Trophoblast cell (in vitro differentiated cells and primary cell): ENCODE data around the gene OR10Z1.

Experiments
- DNase-seq, 2 donors: peaks; one replicate each; pipeline ENCODE4 v3.0.0-alpha.2; 2016
- H2AFZ ChIP-seq: 2 replicates; pipeline ENCODE4 v1.6.1; 2013; ENCODE audit warnings: low read length, moderate library complexity, mild to moderate bottlenecking; ENCODE audit not compliant: insufficient read depth, poor library complexity
- H2AK5ac ChIP-seq: 2 replicates; pipeline ENCODE4 v1.6.1; 2013; ENCODE audit warnings: mild to moderate bottlenecking, low read length
- H2BK120ac ChIP-seq: 2 replicates; pipeline ENCODE4 v1.6.1; 2013; ENCODE audit warnings: low read length, mild to moderate bottlenecking, moderate library complexity; ENCODE audit not compliant: insufficient read depth, poor library complexity
- H2BK12ac ChIP-seq: 2 replicates; pipeline ENCODE4 v1.6.1; 2013; ENCODE audit warnings: mild to moderate bottlenecking, low read length, moderate library complexity
- H2BK5ac ChIP-seq: 2 replicates; pipeline ENCODE4 v1.6.1; 2013; ENCODE audit warnings: low read length, low read depth, moderate library complexity, mild to moderate bottlenecking; ENCODE audit not compliant: poor library complexity
- H3K14ac ChIP-seq: 2 replicates; pipeline ENCODE4 v1.6.1; 2013; ENCODE audit warnings: mild to moderate bottlenecking, low read length
- H3K18ac ChIP-seq: 2 replicates; pipeline ENCODE4 v1.6.1; 2013; ENCODE audit warnings: mild to moderate bottlenecking, low read length
- H3K23ac ChIP-seq: 2 replicates; pipeline ENCODE4 v1.6.1; 2013; ENCODE audit warnings: low read length
- H3K27ac ChIP-seq: 2 replicates; pipeline ENCODE4 v1.5.1; 2013; ENCODE audit warnings: low read depth, mild to moderate bottlenecking, inconsistent platforms, low read length, moderate library complexity
- H3K27me3 ChIP-seq: 2 replicates; pipeline ENCODE4 v1.6.1; 2013; ENCODE audit warnings: inconsistent platforms, mild to moderate bottlenecking, low read length, moderate library complexity; ENCODE audit not compliant: insufficient read depth
- H3K36me3 ChIP-seq, 2 experiments: 1 replicate in 1 of 2; 2 replicates in 1 of 2; pipeline ENCODE4 v1.6.1; 2013; ENCODE audit warnings: low read length in 2 of 2, mild to moderate bottlenecking in 2 of 2, moderate library complexity in 1 of 2; ENCODE audit not compliant: insufficient read depth in 2 of 2, control insufficient read depth in 1 of 2
- H3K4ac ChIP-seq: 2 replicates; pipeline ENCODE4 v1.6.1; 2013; ENCODE audit warnings: low read depth, mild to moderate bottlenecking, low read length, moderate library complexity
- H3K4me1 ChIP-seq, 2 experiments: 1 replicate in 1 of 2; 2 replicates in 1 of 2; pipeline ENCODE4 v1.6.1; 2013; ENCODE audit warnings: low read length in 2 of 2, mild to moderate bottlenecking in 2 of 2, moderate library complexity in 1 of 2; ENCODE audit not compliant: insufficient read depth in 2 of 2, control insufficient read depth in 1 of 2
- H3K4me2 ChIP-seq: 2 replicates; pipeline ENCODE4 v1.6.1; 2013; ENCODE audit warnings: inconsistent platforms, mild to moderate bottlenecking, low read length, moderate library complexity
- H3K4me3 ChIP-seq: 2 replicates; pipeline ENCODE4 v1.5.1; 2013; ENCODE audit warnings: mild to moderate bottlenecking, low read depth, low read length, inconsistent platforms
- H3K79me1 ChIP-seq: one replicate; pipeline ENCODE4 v1.6.1; 2013; ENCODE audit warnings: low read length
- H3K79me2 ChIP-seq: 2 replicates; pipeline ENCODE4 v1.6.1; 2013; ENCODE audit warnings: low read length, mild to moderate bottlenecking; ENCODE audit not compliant: control insufficient read depth, insufficient read depth, poor library complexity
- H3K9ac ChIP-seq: 2 replicates; pipeline ENCODE4 v1.6.1; 2013; ENCODE audit warnings: mild to moderate bottlenecking, low read length
- H3K9me3 ChIP-seq: 2 replicates; pipeline ENCODE4 v1.6.1; 2013; ENCODE audit warnings: low read depth, mild to moderate bottlenecking, control low read depth, inconsistent platforms, low read length; ENCODE audit not compliant: insufficient read depth
- H4K12ac ChIP-seq: 2 replicates; pipeline ENCODE4 v1.6.1; 2013; ENCODE audit warnings: low read depth, mild to moderate bottlenecking, low read length, moderate library complexity
- H4K8ac ChIP-seq: 2 replicates; pipeline ENCODE4 v1.6.1; 2013; ENCODE audit warnings: low read depth, mild to moderate bottlenecking, low read length, moderate library complexity
- H4K91ac ChIP-seq: one replicate; pipeline ENCODE4 v1.6.1; 2013; ENCODE audit warnings: low read depth, mild to moderate bottlenecking, low read length, moderate library complexity
- WGBS: extraction: QIAGEN DNeasy Blood & Tissue Kit; methylation state at CpG from one replicate; pipeline ENCODE4 v1.1.7; 2013; ENCODE audit warnings: missing lambda C conversion rate; ENCODE audit not compliant: insufficient read length, insufficient coverage; ENCODE audit errors: extremely low coverage; 5-methylcytosine and 5-hydroxymethylcytosine counted together

Gene OR10Z1

GRCh38 chr1:158583962-158584361 lies 21.1 kb upstream of the OR10Z1 start:
- no CpG with 5 or more reads among the region's 4 CpGs for WGBS
- Histone ChIP-seq H3K9me3 (peaks cover 2% of the 10 kb centered on the region), H2BK5ac (no peak overlapping the region), H2AFZ (no peak overlapping the region), H2BK12ac (no peak overlapping the region), H3K18ac (no peak overlapping the region), H3K23ac (no peak overlapping the region), H2BK120ac (no peak overlapping the region), H2AK5ac (no peak overlapping the region), H4K91ac (no peak overlapping the region), H3K79me2 (no peaks in the 10 kb centered on the region), H3K4me2 (no peak overlapping the region), H3K4me1 (no peaks in the 10 kb centered on the region), H3K27ac (no peak overlapping the region), H4K12ac (no peak overlapping the region), H3K4ac (no peak overlapping the region), H3K79me1 (no peaks in the 10 kb centered on the region), H4K8ac (no peak overlapping the region), H3K36me3 (no peaks in the 10 kb centered on the region), H3K27me3 (no peaks in the 10 kb centered on the region), H3K4me3 (no peak overlapping the region), H3K14ac (no peak overlapping the region), H3K9ac (no peak overlapping the region)
- no peak for DNase-seq

DNA sequence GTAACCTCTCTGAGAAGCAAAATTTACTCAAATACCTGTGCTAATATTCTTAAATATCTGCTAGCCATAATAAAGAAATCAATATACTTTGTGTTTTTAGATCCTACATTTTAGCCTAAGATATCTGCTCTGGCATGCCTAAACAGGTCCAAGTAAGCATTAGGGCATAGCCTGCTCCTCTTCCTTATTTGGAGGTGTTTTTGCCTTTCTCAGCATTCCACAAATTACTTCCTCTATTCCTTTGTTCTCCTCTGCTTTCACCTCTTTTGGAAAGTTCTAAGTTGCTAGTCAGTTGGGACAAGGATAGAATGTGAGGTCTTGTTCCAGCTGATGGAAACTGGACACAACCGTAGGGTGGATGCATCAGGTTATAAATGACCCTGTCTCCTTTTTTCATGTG lies 18.1 kb upstream of the OR10Z1 start:
- no peak overlapping the region for H3K18ac ChIP-seq
- no peak overlapping the region for H2AFZ ChIP-seq
- no peaks in the 10 kb centered on the region for H3K79me2 ChIP-seq
- H2AK5ac ChIP-seq: no peak overlapping the region
- peaks cover 2% of the 10 kb centered on the region for H3K9me3 ChIP-seq
- no peak overlapping the region for H4K12ac ChIP-seq
- H2BK12ac ChIP-seq: no peak overlapping the region
- no peak overlapping the region for H2BK5ac ChIP-seq
- H3K27ac ChIP-seq: no peak overlapping the region
- no peak overlapping the region for H3K4me3 ChIP-seq
- no CpG with 5 or more reads among the region's 1 CpG for WGBS
- no peak overlapping the region for H3K4me2 ChIP-seq
- no peak overlapping the region for H3K9ac ChIP-seq
- no peak overlapping the region for H3K4ac ChIP-seq
- no peaks in the 10 kb centered on the region for H3K4me1 ChIP-seq
- H3K23ac ChIP-seq: no peak overlapping the region
- H2BK120ac ChIP-seq: no peak overlapping the region
- H3K36me3 ChIP-seq: no peaks in the 10 kb centered on the region
- DNase-seq: no peak
- no peak overlapping the region for H4K91ac ChIP-seq
- H3K27me3 ChIP-seq: no peaks in the 10 kb centered on the region
- no peak overlapping the region for H3K14ac ChIP-seq
- H4K8ac ChIP-seq: no peak overlapping the region
- no peaks in the 10 kb centered on the region for H3K79me1 ChIP-seq

DNA sequence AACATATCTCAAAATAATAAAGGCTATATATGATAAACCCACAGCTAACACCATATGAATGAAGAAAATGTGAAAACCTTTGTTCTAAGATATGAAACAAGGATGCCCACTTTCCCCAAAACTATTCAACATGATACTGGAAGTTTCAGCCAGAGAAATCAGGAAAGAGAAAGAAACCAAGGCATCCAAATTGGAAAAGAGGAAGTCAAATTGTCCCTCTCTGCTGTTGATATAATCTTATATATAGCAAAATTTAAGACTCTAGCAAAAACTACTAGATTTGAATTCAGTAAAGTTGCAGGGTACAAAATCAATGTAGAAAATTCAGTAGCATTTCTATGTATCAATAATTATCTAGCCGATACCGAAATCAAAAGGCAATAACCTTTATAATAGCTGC lies 4.3 kb upstream of the OR10Z1 start:
- H2BK12ac ChIP-seq: no peak overlapping the region

GRCh38 chr1:158607296-158607695 lies 2.2 kb downstream of the OR10Z1 start:
- Histone ChIP-seq H3K79me2 (no peaks in the 10 kb centered on the region), H3K4me3 (no peak overlapping the region), H4K12ac (no peak overlapping the region), H2BK5ac (no peak overlapping the region), H3K4me1 (peaks cover 0 to 3% of the 10 kb centered on the region in 2 experiments), H3K4ac (no peak overlapping the region), H3K36me3 (no peaks in the 10 kb centered on the region), H3K27ac (no peak overlapping the region), H3K79me1 (no peaks in the 10 kb centered on the region), H2BK120ac (no peak overlapping the region), H3K23ac (no peak overlapping the region), H4K8ac (no peak overlapping the region), H2AK5ac (no peak overlapping the region), H3K27me3 (no peaks in the 10 kb centered on the region), H3K9me3 (no peaks in the 10 kb centered on the region), H3K9ac (no peak overlapping the region), H3K14ac (no peak overlapping the region), H3K18ac (no peak overlapping the region), H3K4me2 (no peak overlapping the region), H4K91ac (no peak overlapping the region), H2BK12ac (no peak overlapping the region), H2AFZ (no peak overlapping the region)
- no CpG with 5 or more reads among the region's 1 CpG for WGBS
- DNase-seq: no peak

More for the DNA sequence above, 4.3 kb upstream of the OR10Z1 start:
- H3K79me1 ChIP-seq: no peaks in the 10 kb centered on the region
- no peak overlapping the region for H2BK120ac ChIP-seq
- H4K8ac ChIP-seq: no peak overlapping the region
- WGBS: no CpG with 5 or more reads among the region's 2 CpGs
- H3K4me3 ChIP-seq: no peak overlapping the region
- H3K14ac ChIP-seq: no peak overlapping the region
- no peak overlapping the region for H2BK5ac ChIP-seq
- H2AFZ ChIP-seq: no peak overlapping the region
- H3K9me3 ChIP-seq: peaks cover 8% of the 10 kb centered on the region
- no peak overlapping the region for H3K4ac ChIP-seq
- no peak overlapping the region for H3K18ac ChIP-seq
- H3K27ac ChIP-seq: no peak overlapping the region
- no peak overlapping the region for H4K91ac ChIP-seq
- no peaks in the 10 kb centered on the region for H3K27me3 ChIP-seq
- no peak for DNase-seq
- no peak overlapping the region for H3K23ac ChIP-seq
- H3K36me3 ChIP-seq: no peaks in the 10 kb centered on the region
- no peak overlapping the region for H2AK5ac ChIP-seq
- no peak overlapping the region for H3K9ac ChIP-seq
- H3K4me1 ChIP-seq: no peaks in the 10 kb centered on the region
- no peak overlapping the region for H3K4me2 ChIP-seq
- H4K12ac ChIP-seq: no peak overlapping the region
- no peaks in the 10 kb centered on the region for H3K79me2 ChIP-seq
